Urothelium cell line (cell line): ENCODE results near the gene ZNF142.

Experiments used
- DNase-seq: peaks from one replicate; pipeline ENCODE4 v3.0.0; 2011; ENCODE audit warnings: low spot score, mixed read lengths
- FAIRE-seq: peaks from 2 replicates; lab custom pipeline; 2011; peaks lifted over from hg19 to GRCh38; lab: Jason Lieb, UNC

The ZNF142 gene

DNA sequence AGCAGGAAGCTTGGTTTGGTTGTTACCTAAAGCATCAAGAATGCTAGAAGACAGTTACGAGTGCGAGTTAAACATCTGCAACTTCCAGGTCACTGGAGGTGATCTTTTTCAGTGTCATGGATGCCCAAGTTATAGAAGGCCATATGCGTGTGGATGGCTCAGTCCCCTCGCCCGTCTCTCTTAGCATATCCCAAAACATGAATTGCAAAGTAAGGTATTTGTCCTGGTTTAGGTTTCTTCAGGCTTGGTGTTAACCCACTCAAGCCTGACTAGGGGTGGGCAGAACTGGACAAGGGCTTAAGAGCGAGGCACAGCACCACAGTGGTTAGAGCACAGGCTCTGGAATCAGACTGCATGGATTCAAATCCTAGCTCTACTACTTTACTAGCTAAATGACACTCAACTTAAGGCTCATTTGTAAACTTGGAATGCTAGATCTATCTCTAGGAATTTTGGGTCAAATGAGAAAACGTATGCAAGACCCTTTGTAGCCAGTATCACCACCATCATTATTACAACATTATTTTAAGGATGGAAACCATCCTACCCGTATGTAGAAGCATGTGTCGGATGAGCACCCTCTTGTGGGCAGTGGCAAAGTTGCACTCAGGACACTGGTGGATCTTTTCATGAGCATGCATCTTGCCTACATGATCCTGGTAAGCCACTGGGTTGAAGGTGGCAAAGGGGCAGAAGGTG is 11.2 kb downstream of the ZNF142 start:
- FAIRE-seq (peak; percentile 74), DNase-seq (peak; percentile 63)

DNA sequence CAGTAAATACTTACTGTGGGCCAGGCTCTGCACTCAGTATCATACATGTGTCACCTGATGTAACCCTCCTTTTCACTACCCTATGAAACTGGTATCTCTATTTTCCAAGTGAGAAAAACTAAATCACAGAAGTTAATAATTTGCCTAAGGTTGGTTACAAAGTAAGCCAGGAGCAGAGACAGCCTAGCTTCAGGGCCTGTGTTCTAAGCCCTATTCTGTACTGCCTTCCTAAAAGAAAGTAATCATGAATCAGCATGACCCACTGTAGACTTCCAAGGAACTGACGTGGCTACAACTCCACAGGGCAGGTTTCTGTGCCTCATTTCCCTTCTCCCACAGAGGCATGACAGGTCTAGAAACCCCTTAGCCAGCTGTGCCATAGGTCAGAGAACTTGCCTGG is 14.3 kb downstream of the ZNF142 start:
- FAIRE-seq (no peak), DNase-seq (no peak)

DNA sequence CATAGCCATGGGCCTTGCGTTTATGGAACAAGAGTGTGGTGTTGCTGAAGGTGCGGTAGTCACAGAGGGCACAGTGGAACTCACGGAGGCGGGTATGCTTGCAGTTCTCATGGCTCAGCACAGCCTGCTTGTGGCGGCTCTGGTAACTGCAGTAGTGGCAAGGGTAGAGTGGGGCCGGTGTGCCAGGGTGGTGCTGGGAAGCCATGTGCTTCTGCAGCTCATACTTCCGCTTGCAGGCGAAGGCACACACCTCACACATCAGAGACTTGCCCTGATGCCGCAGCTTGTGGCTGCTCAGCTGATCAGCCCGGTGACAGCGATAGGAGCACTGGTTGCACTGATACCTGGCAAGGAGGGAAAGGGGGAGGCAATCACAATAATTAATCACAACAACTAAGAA is 14.7 kb downstream of the ZNF142 start:
- FAIRE-seq: no peak

DNA sequence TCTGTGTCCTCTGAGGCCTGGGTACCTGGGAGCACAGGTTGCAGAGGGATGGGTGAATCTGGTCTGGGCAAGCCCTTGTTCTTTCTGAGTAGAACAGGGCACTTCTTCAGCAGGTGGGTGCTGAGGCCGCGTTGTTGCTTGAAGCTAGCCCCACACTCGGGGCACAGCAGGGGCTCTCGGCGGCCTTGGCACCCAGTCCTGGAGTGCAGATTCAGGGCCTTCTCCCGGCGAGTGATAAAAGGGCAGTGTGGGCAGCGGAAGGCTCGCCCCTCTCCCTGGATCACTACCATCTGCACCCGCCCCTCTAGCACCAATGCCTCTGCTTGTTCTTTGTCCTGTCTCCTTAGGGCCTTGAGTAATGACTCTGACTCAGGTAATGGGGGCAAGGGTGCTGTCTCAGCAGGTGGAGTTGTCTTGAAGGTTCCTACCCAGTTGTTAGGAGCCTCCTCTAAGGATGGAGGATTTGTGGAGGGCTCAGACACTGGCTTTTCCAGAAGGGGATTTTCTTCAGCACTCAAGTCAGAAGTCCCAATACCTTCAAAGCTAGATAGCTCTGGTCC is 15.6 kb downstream of the ZNF142 start:
- DNase-seq: no peak
- no peak for FAIRE-seq

More for the DNA sequence above, 14.7 kb downstream of the ZNF142 start:
- no peak for DNase-seq

DNA sequence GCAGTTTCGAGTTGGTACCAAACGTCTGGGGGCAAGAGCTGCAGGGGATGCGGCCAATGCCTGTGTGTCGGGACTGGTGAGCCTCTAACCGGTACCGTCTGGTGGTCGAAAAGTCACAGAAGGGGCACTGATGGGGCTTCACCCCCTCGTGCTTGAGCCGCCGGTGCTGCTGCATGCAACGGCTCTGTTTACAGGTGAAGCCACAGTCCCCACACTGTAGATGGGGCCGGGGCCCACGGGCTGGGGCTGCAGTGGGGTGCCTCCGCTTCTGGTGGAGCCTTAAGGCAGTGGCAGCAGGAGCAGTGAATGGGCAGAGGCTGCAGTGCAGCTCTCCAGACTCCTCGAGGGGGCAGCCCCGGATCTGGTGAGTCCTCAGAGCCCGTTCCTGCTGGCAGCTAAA is 16.6 kb downstream of the ZNF142 start:
- FAIRE-seq: no peak
- no peak for DNase-seq

DNA sequence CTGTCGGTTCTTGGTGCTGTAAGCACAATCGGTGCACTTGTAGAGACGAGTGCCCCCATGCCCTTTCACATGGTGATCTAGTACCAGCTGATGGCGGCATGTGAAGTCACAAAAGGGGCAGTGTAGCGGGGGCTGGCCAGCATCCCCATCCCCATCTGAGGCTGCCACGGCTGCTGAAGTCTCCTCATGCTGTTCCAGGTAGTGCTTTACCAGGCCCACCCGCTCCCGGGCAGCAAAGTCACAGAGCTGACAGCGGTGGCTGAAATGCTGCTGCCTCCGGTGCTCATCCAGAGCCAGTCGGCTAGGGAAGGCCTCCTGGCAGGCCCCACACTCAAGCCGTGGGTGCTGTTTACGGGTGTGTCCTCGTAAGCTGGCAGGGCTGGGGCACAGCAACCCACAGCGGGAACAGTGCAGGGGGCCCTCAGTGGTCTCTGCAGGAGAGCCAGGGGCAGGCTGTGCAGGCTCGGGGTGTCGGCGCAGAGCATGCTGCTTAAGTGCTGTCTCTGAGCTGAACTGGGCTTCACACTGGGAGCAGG is 17.2 kb downstream of the ZNF142 start:
- FAIRE-seq: no peak
- no peak for DNase-seq

DNA sequence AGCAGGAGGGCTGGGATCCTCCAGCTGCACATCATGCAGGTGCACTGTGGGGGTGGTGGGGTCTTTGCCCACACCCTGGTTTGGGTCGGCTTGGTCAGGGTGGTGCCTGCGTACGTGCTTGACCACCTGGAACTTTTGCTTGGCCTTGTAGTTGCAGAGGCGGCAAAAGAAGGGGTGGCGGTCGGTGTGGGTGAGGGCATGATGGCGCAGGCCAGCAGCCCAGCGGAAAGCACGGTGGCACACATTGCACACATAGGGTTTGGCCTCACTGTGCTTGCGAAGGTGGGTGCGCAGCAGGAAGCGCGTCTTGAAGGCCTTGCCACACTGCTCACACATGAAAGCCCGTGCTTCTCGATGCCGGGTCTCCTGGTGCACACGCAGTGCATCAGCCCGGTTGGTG is 21.1 kb downstream of the ZNF142 start:
- FAIRE-seq (no peak), DNase-seq (no peak)

DNA sequence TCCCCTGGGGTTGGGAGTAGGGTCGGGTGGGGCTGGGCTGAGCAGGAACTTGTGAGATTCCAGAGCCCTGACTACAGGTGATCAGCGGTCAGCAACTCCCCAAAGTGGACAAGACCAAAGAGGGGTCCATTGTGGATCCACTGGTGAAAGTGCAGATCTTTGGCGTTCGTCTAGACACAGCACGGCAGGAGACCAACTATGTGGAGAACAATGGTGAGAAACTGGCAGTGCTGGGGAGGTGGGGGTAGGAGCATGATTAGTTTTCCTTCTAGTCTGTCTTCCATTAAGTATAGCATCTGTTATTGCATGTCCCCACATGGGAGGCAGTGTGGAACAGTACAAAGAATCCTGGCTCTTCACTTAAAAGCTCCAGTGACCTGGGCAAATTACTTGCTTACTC is 23.7 kb downstream of the ZNF142 start:
- DNase-seq: no peak
- FAIRE-seq: no peak

DNA sequence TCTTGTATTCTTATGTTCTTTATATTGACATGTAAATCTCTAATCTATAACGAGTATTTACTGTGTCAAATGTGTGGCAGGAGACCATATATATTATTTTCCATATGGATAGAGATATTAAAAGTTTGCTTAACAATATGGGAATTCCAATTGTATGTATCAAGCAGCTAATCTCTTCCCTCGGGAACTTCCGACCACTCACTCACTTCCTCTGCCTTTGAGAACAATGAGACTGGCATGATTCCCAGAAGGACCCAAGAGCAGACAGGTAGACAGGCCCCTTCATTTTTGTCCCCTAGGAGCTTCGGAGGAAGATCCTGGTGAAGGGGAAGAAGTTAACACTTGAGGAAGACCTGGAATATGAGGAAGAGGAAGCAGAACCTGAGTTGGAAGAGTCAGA is 27.6 kb downstream of the ZNF142 start:
- FAIRE-seq: no peak
- no peak for DNase-seq

DNA sequence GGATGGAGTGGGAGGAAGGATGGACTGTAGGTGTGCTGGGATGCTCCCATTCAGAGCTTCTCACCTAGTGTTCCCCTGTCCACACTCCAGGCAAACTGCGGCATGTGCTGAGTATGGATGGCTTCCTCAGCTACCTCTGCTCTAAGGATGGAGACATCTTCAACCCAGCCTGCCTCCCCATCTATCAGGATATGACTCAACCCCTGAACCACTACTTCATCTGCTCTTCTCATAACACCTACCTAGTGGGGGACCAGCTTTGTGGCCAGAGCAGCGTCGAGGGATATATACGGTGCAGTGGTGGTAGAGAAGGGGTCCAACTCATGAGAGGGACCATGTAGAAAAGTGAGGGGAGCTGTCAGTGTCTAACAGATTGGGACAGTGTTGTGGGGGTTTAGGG is 31.5 kb downstream of the ZNF142 start:
- no peak for DNase-seq
- no peak for FAIRE-seq

DNA sequence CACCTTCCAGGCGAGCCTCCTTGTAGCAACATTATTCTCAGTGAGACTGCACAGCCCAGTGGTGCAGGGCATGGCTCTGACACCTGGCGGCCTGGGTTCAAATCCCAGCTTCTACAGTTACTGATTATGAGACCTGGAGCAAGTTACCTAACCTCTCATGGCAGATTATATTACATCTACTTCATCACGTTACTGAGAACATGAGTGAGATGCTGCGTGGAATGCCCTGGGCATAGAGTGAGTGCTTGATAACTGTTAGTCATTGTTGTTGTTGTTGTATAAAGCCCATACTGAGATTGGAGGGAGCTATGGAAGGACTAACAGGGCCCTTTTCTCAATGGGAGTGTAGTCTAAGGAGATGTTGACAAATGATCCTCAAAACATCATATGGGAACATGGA is 33.1 kb downstream of the ZNF142 start:
- DNase-seq (no peak), FAIRE-seq (no peak)

DNA sequence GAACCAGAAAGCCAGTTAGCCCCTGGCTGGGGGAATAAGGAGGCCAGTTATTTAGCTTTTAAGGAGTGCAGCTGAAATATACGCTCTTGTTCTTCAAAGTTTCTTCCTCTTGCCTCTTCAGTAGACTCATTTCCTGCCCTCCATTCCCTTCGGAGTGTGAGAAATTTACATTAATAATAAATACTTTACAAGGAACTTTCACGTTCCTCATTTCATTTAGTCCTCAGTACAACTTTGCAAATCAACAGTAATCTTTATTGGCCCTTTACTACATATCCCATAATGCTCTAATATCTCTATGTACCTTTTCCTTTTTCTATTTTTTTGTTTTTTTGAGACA is 36.1 kb downstream of the ZNF142 start:
- FAIRE-seq: no peak
- no peak for DNase-seq

DNA sequence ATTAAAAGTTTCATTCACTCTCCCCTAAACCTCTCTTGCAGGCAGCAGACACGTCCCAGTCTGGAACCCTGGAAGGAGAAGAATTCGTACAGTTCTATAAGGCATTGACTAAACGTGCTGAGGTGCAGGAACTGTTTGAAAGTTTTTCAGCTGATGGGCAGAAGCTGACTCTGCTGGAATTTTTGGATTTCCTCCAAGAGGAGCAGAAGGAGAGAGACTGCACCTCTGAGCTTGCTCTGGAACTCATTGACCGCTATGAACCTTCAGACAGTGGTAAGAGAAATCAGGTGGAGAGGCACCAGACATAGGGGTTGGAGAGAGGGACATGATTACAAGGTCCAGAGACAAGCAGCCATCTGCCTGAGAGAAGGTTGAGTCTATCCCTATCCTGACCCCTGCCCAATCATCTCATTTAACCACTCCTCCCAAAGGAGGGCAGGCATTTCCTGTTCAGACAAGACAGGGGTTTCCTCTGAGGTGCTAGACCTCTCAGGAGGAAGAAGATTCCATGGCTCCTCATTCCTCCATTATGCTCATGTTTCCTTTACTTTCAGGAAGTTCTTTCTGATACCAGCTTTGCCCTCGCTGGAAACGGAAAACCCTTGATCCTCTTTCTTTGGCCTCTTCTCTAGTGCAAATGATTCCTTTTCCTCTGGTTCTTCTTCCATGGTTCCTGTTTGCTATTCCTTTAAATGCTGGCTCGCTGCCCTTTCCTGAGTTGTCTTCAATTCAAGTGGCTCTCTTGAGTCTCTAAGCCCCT is 36.6 kb downstream of the ZNF142 start:
- FAIRE-seq: no peak
- no peak for DNase-seq

DNA sequence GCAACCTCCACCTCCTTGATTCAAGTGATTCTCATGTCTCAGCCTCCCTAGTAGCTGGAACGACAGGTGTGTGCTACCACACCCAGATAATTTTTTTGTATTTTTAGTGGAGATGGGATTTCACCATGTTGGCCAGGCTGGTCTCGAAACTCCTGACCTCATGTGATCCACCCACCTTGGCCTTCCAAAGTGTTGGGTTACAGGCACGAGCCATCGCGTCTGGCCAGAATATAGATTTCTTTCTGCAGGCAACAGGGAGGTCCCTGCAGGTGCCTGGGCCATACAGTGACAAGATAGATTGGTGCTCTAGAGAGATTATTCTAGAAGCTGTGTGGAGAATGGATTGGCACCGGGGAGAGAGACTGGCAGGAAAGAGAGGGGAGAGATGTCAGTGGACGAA is 38.4 kb downstream of the ZNF142 start:
- no peak for FAIRE-seq
- no peak for DNase-seq

DNA sequence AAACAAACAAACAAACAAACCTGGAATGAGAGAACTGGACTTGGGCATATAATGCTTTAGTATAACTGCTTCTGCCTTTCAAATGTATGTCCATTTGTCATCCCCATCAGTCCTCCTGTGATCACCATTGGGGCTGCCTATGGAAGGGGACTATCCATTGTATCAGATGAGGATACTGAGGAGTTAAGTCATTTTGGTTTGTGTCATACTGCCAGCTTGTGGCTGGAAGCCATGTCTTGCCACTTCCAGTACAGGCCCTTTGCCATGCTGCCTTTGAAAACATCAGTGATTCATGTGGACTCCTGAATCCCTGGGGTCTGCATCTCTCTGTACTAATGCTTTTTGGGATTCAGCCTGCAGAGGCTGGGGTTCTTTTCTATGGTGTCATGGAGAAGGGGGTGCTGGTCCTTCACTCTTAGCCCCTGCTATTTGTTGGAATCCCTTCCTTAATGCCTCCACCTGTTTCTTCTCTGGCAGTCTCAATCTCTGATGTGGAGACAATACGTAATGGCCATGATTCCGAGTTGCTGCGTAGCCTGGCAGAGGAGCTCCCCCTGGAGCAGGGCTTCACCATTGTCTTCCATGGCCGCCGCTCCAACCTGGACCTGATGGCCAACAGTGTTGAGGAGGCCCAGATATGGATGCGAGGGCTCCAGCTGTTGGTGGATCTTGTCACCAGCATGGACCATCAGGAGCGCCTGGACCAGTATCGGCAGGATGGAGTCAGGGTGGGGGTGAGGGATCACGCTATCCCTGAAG is 41.1 kb downstream of the ZNF142 start:
- FAIRE-seq: no peak

DNA sequence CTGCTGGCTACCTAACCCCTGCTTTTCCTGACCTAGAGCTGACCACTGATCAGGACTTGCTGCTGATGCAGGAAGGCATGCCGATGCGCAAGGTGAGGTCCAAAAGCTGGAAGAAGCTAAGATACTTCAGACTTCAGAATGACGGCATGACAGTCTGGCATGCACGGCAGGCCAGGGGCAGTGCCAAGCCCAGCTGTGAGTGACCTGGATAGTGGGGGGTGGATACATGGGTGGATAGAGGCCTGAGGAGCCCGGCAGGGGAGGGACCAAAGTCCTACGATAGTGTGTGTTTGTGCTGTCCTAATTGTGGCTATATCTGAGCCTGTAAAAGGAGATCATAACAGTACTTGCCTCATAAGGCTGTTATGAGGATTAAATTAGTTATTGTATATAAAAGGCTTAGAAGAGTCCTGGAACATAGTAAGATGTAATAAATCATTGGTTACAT is 43.5 kb downstream of the ZNF142 start:
- DNase-seq (no peak), FAIRE-seq (no peak)

More for the DNA sequence above, 41.1 kb downstream of the ZNF142 start:
- no peak for DNase-seq

DNA sequence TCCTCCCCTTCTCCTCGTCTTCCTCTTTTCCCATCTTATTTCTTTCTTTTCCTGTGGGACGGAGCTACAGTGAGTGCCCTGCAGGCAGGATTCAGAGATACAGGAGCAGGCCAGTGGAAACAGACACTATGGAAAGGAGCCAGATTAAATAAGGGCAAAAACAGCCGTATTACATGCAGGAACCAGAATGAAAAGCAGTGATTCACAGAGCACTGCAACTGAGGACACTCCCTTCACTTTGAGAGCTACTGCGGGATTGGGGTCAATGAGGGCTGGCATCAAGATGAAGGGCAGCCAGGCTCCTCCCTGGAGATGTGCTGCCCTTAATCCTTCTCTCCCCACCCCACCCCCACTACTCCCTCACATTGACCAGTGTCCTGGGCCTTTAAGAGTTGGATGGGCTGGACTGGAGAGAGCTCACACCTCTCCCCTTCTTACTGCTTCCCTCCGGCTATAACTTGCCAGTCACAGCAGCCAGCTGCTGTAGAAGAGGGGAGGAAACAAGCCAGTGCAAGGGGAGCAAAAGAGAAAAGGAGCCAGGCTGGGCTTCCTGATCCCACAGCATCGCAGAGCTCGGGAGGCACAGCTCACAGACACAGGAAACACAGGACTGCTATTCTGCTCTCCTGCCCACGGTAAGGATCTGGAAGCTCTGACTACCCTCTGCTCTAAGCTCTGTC is 51.8 kb downstream of the ZNF142 start, which contains the start of gene PLCD4:
TSS of gene PLCD4 (plus strand) at position 464 of the 680 bp plus-strand sequence. CDS start 7,841 bp downstream, outside the sequence.
- DNase-seq (no peak), FAIRE-seq (no peak)

DNA sequence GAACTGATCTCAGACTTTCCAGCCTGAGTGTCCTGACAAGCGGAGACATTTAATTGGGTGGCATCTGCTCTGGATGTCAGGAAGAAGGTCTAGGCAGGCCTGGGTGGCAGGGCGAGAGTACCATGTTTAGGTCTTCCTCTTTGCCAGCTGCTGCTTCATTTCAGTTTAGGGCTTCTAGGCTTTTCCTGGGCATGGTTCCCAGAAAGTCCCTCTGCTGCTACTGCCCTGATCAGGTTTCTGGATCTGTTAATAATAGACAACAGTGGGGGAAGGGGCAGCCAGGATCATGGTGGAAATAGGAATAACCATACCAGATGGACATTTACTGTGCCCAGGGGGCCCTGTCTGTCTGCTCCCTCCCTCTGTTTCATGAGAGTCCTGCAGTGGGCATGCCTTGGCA is 54.0 kb downstream of the ZNF142 start:
- DNase-seq: no peak
- no peak for FAIRE-seq
